Measurements from ENCODE around the gene SLC12A3.
"Not testable (repeated sequence)": the region's sequence is repeated elsewhere in the genome, so short reads cannot be mapped to it uniquely, and the experiment has no call there.

The SLC12A3 gene

GRCh38 chr16:56848955-56849689 lies 15.9 kb upstream of the SLC12A3 start:
- no peak for DNase-seq

GRCh38 chr16:56849690-56850680 lies 15.0 kb upstream of the SLC12A3 start:
- DNase-seq = no peak

- DNase-seq = no peak
Observed at GRCh38 chr16:56851671-56852400, 13.2 kb upstream of the SLC12A3 start.

- DNase-seq = no peak
Observed at GRCh38 chr16:56852401-56852730, 12.6 kb upstream of the SLC12A3 start.

- no peak for DNase-seq
Observed at GRCh38 chr16:56852968-56853367, 12.0 kb upstream of the SLC12A3 start.

- no peak for DNase-seq
Observed at GRCh38 chr16:56855201-56855600, 9.8 kb upstream of the SLC12A3 start.

GRCh38 chr16:56855946-56856345 lies 9.1 kb upstream of the SLC12A3 start:
- DNase-seq = no peak

GRCh38 chr16:56856876-56857447 lies 8.0 kb upstream of the SLC12A3 start:
- DNase-seq = no peak

GRCh38 chr16:56858374-56858773 lies 6.6 kb upstream of the SLC12A3 start:
- DNase-seq = no peak

- DNase-seq = no peak
Observed at GRCh38 chr16:56859636-56860035, 5.4 kb upstream of the SLC12A3 start.

GRCh38 chr16:56860226-56861020 lies 4.6 kb upstream of the SLC12A3 start:
- DNase-seq = no peak

GRCh38 chr16:56861092-56861610 lies 3.9 kb upstream of the SLC12A3 start:
- no peak for DNase-seq

- no peak for DNase-seq
Observed at GRCh38 chr16:56861756-56862155, 3.3 kb upstream of the SLC12A3 start.

- no peak for DNase-seq
Observed at GRCh38 chr16:56862776-56863175, 2.2 kb upstream of the SLC12A3 start.

GRCh38 chr16:56865394-56866062 lies 521 bp downstream of the SLC12A3 start:
- no peak for DNase-seq

GRCh38 chr16:56866955-56867830 lies 2.2 kb downstream of the SLC12A3 start:
- DNase-seq = peak in 1 of 2 experiments; percentile 18

GRCh38 chr16:56868175-56868574 lies 3.2 kb downstream of the SLC12A3 start:
- no peak for DNase-seq

- DNase-seq = not testable (repeated sequence)
Observed at GRCh38 chr16:56868766-56869165, 3.8 kb downstream of the SLC12A3 start.

- no peak for DNase-seq
Observed at GRCh38 chr16:56869513-56870275, 4.7 kb downstream of the SLC12A3 start.
